HL-60/S4 treated with retinoic acid at 250 ng/mL for 4 days and 3 days (cell line): ENCODE results near the gene KIFC3.
"Not testable (repeated sequence)": the region's sequence is repeated elsewhere in the genome, so short reads cannot be mapped to it uniquely, and the experiment has no call there.

Experiments used
- in situ Hi-C: fragments of 300-500 bp; cut with MboI; formaldehyde crosslinking; loops from 2 replicates; pipeline ENCODE4 v1.7.0; 2022; ENCODE audit warnings: low sequenced_read_pairs

Gene KIFC3

DNA sequence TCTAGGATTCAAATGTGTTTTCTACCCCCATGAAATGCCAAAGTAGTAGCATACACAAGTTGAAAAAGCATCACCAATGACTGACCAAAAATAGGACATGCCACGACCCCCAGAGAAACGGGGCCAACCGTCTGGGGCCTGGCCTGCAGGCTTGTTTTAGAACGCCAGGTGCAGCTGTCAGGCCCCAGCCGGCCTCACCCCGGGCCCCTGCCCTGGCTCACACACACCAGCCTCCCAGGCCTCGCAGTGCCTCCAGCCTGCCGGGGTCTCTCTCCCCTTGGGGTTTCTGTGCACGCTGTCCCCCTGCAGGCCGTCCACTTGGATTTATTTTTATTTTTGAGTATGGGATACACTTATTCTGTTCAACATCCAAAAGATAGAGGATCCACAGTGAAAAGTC lies 58.8 kb downstream of the KIFC3 start:
- in situ Hi-C loops: no loop called here

DNA sequence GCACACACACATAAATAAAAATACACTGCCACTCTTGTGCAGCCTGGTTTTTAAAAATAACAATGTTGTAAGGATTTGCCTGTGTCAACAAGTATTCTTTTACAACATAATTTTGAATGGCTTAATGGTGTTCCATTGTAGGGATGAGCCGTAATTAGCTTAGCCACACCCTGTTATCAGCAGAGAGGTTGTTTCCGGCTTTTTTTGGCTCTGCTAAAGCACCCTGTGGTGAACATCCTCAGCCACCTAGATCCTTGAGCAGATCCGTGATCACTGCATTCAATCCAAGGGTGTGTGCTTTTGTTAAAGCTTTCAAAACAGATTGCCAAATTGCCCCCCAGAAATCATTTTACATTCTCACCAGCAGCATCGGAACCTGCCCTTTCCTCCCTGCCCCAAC lies 59.7 kb downstream of the KIFC3 start:
- in situ Hi-C loops: no loop called here

DNA sequence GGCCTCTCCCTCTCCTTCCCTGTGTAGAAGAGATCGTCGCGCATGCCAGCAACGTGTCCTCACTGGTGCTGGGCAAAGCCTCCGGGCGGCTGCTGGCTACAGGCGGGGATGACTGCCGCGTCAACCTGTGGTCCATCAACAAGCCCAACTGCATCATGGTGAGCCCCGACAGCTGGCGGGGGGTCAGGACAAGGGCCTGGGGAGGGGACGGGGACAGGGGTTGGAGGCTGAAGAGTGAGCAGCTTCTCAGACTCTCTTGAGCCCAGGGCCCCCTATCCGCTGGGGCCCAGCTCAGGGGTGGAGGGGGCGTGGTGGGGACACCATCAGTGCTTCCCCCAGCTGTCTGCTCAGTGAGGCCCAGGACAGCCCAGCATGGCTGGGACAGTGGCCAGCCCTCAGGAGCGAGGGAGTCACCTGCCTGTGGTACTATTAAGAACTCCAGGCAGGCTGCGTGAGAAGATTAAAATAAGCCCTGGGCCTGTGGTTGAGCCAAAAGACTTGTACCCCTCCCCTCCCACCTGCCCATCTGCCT lies 60.6 kb downstream of the KIFC3 start:
- in situ Hi-C loops: no loop called here

DNA sequence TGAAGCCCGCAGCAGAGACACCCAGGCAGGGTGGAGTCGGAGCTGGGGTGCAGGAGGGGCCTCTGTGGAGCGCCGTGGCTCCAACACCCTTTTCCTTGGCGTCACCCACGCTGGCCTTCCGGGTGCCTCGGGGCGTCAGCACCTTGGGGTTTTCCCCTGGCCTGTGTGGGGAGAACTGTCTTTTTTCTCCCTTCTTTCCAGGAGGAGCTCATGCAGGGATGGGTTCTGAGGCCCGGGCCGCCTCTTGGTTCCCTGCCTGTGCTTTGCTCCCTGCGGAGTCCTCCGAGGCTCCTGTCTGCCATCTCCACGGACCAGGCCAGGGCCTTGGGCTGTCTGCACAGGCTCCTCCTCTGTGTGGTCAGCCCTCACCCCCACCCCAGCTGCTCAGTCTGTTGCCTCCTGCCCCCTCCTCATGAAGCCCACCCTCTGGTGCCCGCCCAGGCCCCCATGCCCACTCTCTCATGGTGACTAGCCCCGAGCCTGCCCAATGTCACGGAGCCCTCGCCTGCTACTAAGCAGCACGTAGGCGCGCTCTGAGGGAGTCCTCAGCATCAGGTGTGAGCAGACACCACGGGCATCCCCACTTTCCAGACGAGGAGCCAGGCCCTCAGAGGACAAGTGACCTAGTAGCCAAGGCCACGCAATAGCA lies 61.7 kb downstream of the KIFC3 start:
- in situ Hi-C loops: no loop called here

DNA sequence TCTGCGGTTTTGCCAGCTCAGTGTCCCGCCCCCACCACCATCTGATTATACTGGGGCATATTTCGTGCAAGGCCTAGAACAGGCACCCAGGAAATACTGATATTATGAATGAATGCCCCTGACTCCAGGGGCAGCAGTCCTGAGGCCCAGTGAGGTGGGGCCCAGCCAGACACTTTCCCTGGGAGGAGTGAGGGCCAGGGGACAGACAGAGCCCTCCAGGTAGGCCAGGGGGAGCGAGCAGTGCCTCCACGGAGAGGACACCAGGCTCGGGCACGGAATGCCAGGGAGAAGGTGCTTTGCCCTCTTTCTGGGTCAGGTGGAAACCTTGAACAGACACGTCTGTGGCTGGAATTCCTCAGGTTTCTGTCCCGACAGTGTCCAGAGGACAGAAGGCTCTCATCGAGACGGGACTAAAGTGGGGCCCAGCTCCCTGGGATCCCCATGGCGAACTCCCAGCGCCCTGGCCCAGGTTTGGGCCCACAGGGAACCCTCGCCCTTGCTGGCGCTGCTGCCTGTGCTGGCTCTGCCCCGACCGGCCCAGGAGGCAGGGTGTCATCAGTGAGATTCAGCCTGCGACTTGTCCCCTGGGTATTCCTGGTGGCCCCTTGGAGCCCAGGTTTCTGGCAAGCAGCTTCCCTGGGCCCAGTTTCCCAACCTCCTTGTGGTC lies 62.4 kb downstream of the KIFC3 start:
- in situ Hi-C loops: no loop called here

DNA sequence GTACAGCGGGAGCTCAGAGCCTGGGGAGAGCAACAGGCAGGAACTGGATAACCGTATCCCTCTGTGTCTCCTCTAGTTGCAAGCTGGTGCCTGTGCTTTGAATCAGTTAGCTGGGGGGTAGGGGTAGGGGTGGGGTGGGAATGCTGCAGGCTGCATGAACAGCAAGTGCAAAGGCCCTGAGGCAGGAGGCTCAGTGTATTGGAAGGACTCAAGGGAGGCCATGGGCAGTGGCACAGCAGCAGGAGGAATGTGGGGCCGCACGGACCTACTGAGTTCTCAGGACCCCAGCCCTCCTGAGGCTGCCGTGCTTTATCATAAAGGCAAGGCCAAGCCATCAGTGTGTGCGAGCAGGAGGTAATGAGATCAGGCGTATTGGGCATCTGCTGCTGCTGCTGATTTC lies 63.4 kb downstream of the KIFC3 start:
- in situ Hi-C loops: no loop called here

DNA sequence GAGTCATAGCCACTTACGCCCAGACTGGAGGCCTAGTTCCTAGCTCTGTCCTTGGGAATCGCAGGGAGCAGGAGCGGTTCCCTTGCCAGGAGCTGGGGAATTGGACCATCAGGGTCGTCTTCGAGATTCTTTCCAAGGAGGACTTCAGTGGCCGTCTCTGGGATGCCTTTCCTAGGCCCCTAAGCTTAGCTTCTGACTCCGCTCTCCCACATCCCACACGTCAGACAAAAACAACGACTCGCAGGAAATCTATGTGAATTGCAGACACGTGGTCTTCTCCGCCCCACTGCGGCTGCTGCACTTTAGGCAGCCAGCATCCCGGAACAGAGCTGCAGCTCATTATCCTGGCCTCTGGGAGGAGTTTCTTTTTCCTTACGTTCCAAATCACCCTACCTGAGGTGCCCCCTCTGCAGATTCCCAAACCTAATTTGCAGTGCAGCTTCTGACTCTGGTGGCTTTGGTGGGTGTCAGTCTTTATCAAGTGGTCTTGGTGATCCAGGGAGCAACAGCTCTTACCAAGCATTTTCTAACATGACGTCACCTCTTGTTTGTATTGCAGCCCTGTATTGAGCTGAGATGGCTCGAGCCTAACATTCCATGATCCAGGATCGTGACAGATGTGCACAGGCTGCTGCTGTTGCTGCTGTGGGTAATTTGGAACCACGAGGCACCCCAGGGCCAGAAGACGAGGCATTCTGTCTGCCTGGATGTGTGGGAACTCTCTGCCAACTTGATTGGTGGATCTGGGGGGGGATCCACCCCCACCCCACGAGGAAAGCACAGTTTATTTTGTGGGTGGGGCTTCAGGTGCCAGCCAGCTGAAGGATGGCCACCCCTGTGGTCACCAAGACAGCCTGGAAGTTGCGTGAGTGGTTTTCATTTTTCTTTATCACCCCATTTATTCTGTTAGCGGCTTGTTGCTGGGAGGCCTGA lies 65.6 kb downstream of the KIFC3 start:
- in situ Hi-C loops: no loop called here

DNA sequence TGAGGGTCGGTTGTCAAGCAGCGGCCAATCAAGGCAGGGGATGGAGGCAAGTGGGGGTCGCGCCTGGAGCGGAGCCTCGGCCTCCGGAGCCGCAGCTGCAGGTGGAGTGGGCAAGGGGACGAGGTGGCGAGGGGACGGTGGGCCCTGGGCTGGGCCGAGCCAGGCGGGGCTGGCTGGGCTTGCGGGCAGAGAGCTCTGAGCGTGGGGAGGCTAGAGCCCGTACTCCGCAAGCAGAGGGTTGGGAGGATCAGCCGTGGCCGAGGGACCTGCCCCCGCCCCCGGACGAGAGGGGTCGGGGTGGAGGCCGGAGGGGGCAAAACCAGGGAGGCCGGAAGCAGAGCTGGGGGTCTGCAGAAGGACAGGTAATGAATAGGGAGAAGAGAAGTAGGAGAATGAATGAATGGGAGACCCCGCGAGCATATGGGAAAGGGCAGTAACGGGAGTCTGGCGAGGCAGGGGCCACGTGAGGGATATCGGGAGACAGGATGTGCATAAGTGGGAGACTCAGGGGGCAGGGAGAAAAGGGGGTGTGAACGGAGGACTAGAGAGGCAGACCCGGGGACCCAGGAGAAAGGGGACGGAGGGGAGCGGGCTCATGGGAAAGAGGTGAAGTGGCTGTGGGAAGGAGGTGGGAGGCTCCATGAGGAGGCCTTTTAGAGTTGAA lies 66.4 kb downstream of the KIFC3 start, which contains the start of gene KATNB1:
Gene KATNB1 (plus strand): TSS at position 16 of the 664 bp plus-strand sequence. CDS start 1,474 bp downstream, outside the sequence.
- in situ Hi-C loops: no loop called here

DNA sequence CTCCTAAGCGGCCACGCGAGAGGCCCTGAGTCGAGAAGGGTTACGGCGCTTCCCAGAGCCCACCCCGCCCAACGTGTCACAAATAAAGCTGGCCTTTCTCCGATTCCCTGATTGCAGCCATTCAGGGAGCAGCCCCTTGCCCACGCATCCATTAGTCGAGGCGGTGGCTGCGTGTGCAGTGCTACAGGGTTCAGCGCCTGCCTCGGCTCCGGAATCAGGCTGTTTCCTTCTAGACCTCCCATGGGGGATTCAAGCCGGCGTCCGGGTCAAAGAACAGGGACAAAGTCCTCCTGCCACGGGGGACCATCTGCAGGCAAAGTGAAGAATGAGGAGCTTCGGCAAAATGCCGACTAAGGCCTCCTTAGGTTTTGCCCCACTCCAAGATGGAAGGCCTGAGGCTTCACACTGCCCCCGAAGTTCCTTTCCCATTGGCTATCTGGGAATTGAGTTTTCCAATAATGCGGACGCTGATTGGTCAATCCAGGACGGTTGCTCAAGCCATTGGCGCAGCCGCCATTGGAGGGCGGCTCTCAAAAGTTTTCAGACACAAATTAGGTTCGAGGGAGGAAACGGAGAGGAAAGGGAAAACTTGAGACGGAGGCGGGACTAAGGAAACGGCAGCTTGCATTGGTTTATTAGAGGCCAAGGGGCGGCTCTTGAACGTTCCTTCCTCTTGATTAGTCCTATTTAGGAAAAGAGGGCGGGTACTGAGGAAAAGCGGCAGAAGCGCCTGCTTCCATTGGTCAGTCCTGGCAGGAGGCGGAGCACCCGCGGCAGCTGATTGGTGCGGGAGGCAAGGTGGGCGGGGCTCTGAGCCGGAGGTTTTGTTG lies 67.2 kb downstream of the KIFC3 start:
- in situ Hi-C loops: no loop called here

DNA sequence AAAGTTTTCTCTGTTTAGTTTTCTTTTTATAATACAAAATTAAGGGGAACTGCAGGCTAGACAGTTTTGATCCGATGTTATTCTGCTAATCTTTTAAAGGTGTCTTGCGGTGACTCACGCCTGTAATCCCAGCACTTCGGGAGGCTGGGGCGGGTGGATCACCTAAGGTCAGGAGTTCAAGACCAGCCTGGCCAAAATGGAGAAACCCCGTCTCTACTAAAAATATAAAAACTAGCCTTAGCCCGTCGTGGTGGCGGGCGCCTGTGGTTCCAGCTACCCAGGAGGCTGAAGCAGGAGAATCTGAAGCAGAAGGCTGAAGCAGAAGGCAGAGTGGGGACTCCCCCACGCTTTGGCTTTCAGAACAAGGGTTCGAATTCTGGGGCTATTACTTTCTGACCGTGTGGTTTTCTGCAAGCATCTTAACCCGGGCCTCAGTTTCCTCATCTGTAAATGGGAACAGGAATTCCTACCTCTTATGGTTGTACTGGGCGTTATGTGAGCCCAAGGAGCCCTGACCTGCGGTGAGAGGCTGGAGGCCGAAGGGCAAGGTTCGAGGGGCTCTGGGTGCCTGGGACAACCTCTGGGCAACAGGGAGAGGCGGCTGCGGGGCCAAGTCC lies 67.9 kb downstream of the KIFC3 start:
- in situ Hi-C loops: no loop called here

DNA sequence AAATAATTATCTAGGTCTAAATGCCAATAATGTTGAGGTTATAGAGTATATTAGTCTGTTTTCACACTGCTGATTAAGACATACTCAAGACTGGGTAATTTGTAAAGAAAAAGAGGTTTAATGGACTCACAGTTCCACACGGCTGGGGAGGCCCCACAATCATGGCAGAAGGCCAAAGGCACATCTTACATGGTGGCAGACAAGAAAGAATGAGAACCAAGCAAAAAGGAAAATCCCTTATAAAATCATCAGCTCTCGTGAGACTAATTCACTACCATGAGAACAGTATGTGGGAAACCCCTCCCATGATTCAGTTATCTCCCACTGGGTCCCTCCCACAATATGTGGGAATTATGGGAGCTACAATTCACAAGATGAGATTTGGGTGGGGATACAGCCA lies 69.6 kb downstream of the KIFC3 start:
- in situ Hi-C loops: no loop called here

DNA sequence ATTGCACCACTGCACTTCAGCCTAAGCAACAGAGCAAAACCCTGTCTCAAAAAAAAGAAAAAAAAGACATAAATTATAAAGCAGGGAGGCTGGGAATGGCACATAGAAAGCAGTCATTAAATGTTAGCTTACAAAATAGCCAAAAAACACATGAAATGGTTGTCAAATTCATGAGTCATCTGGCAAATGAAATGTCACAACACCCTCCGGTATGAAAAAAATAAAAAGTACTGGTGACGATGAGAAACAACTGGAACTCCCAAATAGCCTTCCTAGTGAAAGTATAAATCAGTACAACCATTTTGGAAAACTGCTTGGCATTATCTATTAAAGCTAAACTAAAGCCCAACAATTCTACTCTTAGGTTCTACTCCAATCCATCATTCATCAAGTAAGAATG lies 70.3 kb downstream of the KIFC3 start:
- in situ Hi-C loops: no loop called here

DNA sequence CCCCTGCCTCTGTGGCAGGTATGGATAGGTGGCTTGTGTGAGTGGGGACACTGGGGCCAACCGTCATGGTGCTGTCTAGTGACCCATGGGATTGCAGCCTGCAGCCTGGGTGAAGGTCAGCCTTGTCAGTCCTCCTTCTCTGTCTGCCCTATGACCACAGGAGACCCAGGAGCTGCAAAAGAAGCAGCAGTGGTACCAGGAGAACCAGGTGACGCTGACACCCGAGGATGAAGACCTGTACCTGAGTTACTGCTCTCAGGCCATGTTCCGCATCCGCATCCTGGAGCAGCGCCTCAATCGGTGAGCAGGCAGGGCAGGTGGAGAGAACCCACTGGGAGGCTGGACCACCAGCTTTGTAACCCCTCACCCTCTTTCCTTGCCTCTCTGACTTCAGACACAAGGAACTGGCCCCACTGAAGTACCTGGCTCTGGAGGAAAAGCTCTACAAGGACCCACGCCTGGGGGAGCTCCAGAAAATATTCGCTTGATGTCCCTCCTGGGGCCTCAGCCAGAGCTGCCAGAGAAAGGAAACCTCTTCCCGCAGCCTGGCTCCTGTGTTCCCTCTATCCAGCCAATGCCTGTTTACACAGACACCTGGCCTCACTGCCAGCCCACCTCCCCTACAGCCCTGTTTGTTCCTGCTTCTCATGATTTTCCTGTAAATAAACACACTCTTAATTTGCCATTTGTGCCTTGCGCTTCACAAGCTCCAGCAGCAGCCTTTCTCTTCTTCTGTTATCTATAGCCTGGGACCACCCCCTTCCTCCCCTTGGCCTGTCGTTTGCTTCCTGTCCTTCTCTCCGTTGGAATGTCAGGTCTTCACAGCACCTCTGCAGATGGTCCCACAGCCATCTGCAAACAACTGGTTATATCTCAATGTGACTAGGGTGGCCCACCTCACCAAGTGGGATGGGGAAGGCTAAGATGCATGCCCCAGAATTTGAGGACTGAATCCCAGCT lies 71.2 kb downstream of the KIFC3 start:
- in situ Hi-C loops: no loop called here

DNA sequence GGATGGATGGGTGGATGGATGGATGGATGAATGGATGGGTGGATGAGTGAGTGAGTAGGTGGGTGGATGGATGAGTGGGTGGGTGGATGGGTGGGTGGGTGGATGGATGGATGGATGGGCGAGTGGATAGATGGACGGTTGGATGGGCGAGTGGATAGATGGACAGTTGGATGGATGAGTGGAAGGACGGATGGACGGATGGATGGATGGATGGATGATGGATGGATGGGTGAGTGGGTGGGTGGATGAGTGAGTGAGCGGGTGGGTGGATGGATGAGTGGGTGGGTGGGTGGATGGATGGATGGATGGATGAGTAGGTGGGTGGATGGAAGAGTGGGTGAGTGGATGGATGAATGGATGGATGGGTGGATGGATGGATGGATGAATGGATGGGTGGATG lies 72.4 kb downstream of the KIFC3 start:
- in situ Hi-C loops: not testable (repeated sequence)

DNA sequence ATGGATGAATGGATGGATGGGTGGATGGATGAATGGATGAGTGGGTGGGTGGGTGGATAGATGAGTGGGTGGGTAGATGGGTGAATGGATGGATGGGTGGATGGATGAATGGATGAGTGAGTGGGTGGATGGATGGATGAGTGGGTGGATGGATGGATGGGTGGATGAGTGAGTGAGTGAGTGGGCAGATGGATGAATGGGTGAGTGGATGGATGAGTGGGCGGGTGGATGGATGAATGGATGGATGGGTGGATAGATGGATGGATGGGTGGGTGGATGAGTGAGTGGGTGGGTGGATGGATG lies 73.2 kb downstream of the KIFC3 start:
- in situ Hi-C loops: no loop called here

DNA sequence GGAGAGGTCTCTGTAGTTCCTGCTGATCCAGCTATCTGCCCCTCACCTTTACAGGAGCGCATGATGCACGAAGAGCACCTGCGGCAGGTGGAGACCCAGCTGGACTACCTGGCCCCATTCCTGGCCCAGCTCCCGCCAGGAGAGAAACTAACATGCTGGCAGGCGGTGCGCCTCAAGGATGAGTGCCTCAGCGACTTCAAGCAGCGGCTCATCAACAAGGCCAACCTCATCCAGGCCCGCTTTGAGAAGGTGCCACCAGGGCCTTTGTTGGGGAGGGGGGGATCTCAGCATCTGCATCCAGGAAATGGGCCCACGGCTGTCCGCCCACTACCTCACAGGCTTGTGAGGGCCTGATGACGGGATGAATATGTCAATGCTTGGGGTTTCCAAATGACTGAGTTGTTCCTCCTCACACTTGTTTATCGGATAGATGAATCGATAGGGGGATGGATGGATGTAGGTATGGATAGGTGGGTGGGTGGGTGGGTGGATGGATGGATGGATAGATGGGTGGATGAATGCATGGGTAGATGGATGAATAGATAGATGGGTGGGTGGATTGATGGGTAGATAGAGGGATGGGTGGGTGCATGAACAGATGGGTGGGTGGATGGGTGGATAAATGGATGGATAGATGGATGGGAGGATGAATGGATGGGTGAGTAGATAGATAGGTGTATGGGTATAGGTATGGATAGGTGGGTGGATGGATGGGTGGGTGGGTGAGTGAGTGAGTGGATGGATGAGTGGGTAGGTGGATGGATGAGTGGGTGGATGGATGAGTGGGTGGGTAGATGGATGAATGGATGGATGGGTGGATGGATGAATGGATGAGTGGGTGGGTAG lies 73.7 kb downstream of the KIFC3 start:
- in situ Hi-C loops: no loop called here

DNA sequence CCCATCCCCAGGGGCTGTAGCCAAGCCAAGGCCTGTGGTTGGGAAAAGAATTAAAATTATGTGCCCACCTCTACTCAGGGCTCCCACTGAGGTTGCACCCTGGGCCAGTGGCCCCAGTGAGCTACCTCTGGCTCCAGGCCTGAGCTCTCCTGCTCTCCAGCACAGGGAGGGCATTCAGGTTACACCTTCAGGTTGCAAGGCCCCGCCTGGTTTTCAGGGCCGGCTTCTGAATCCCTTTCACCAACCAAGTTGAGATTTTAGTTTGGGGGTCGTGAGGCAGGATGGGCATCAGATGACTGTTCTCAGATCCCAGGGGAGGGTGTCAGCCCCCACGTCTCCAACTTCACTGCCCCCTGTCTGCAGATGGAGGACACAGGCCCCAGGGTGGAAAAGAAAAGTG lies 74.7 kb downstream of the KIFC3 start:
- in situ Hi-C loops: no loop called here

DNA sequence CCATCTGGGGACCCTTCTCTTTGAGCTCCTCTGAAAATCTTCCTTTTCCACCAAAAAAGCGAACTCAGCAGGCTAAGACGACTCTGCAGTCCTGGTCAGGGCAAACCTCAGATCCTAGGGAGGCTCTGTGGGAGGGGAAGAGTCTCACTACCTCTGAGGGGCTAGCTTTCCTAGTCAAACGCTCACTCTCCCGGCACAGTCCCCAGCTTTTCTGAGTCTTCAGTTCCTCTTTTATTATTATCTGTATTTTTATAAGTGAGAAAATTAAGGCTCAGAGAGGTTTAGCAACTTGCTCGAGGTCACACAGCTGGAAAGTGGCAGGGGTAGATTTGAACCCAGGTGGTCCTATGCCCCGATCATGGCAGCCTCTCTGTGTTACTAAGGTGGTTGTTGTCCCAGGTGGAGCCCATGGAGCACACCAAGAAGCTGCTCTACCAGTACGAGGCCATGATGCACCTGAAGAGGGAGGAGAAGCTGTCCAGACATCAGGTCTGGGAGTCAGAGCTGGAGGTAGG lies 75.8 kb downstream of the KIFC3 start:
- in situ Hi-C loops: no loop called here
